OCI-LY1 (cell line): ENCODE results near the gene DCST1.

Experiments
- H2AFZ ChIP-seq: fragments of 200-600 bp; sonication (generic), shearing (Covaris generic); 2 replicates; pipeline ENCODE4 v1.6.0; 2014; ENCODE audit warnings: antibody characterized with exemption, mild to moderate bottlenecking, low read length
- H3F3A ChIP-seq: fragments of 200-600 bp; sonication (generic), shearing (Covaris generic); 2 replicates; pipeline ENCODE4 v1.6.0; 2014; ENCODE audit warnings: mild to moderate bottlenecking, antibody characterized with exemption, low read length, moderate library complexity; ENCODE audit not compliant: insufficient read depth
- H3K27ac ChIP-seq: fragments of 200-600 bp; sonication (generic); 2 replicates; pipeline ENCODE4 v1.5.1; 2014; ENCODE audit warnings: low read length, mixed run types, mild to moderate bottlenecking, low read depth; ENCODE audit not compliant: poor library complexity, severe bottlenecking
- H3K27me3 ChIP-seq: fragments of 200-600 bp; sonication (generic); 2 replicates; pipeline ENCODE4 v1.6.0; 2014; ENCODE audit warnings: antibody characterized with exemption, mild to moderate bottlenecking, low read length, moderate library complexity; ENCODE audit not compliant: insufficient read depth
- H3K36me3 ChIP-seq: fragments of 200-600 bp; sonication (generic); 2 replicates; pipeline ENCODE4 v1.6.1; 2014; ENCODE audit warnings: mild to moderate bottlenecking, antibody characterized with exemption, low read length, moderate library complexity, mixed read lengths; ENCODE audit not compliant: insufficient read depth
- H3K4me1 ChIP-seq: fragments of 200-600 bp; sonication (generic); 2 replicates; pipeline ENCODE4 v1.5.1; 2014; ENCODE audit warnings: mild to moderate bottlenecking, low read length, moderate library complexity; ENCODE audit not compliant: insufficient read depth, severe bottlenecking
- H3K4me2 ChIP-seq: fragments of 200-600 bp; sonication (generic), shearing (Covaris generic); 2 replicates; pipeline ENCODE4 v1.6.1; 2014; ENCODE audit warnings: low read length
- H3K4me3 ChIP-seq: fragments of 200-600 bp; sonication (generic); 2 replicates; pipeline ENCODE4 v1.5.1; 2014; ENCODE audit warnings: low read length, low read depth, mild to moderate bottlenecking, mixed read lengths; ENCODE audit not compliant: poor library complexity, severe bottlenecking
- H3K79me2 ChIP-seq: fragments of 200-600 bp; shearing (Covaris generic); 2 replicates; pipeline ENCODE4 v1.6.1; 2016; ENCODE audit warnings: mixed run types, low read length, mixed read lengths; ENCODE audit not compliant: insufficient read depth
- H3K9ac ChIP-seq: fragments of 200-600 bp; sonication (generic), shearing (Covaris generic); 2 replicates; pipeline ENCODE4 v1.6.1; 2014; ENCODE audit warnings: mild to moderate bottlenecking, low read length, mixed read lengths
- H3K9me2 ChIP-seq: fragments of 200-600 bp; sonication (generic), shearing (Covaris generic); 2 replicates; pipeline ENCODE4 v1.6.1; 2014; ENCODE audit warnings: low read depth, mild to moderate bottlenecking, low read length, mixed read lengths
- H3K9me3 ChIP-seq: fragments of 200-600 bp; shearing (Covaris generic); 2 replicates; pipeline ENCODE4 v1.6.1; 2014; ENCODE audit warnings: low read length, mixed read lengths
- H4K20me1 ChIP-seq: fragments of 200-600 bp; sonication (generic), shearing (Covaris generic); 2 replicates; pipeline ENCODE4 v1.6.0; 2016; ENCODE audit warnings: mild to moderate bottlenecking, low read length; ENCODE audit not compliant: insufficient read depth
- CTCF ChIP-seq: fragments of 200-600 bp; sonication (generic), shearing (Covaris generic); IDR thresholded peaks from 2 replicates; pipeline ENCODE4 v1.5.1; 2017; ENCODE audit warnings: mild to moderate bottlenecking, antibody characterized with exemption, low read length, moderate library complexity, mixed read lengths
- EZH2 ChIP-seq: fragments of 200-600 bp; sonication (generic), shearing (Covaris generic); IDR thresholded peaks from 2 replicates; pipeline ENCODE4 v1.8.0; 2017; ENCODE audit warnings: borderline replicate concordance, mixed run types, mild to moderate bottlenecking, antibody characterized with exemption, low read length, moderate library complexity, mixed read lengths

The DCST1 gene

GRCh38 chr1:155030243-155030795 is 3.3 kb upstream of the DCST1 start:
- Histone ChIP-seq H3K9ac (no peak overlapping the region), H3K4me2 (no peak overlapping the region), H3K9me2 (no peaks in the 10 kb centered on the region), H3K27ac (no peak overlapping the region), H3K36me3 (no peaks in the 10 kb centered on the region), H3K4me1 (no peaks in the 10 kb centered on the region), H3K9me3 (no peaks in the 10 kb centered on the region), H3F3A (no peaks in the 10 kb centered on the region), H4K20me1 (no peaks in the 10 kb centered on the region), H2AFZ (no peak overlapping the region), H3K4me3 (no peak overlapping the region), H3K79me2 (no peaks in the 10 kb centered on the region), H3K27me3 (peaks cover 4% of the 10 kb centered on the region; the same call in 1 of the 2 replicates)
- TF ChIP-seq EZH2 (no peak), CTCF (no peak)

GRCh38 chr1:155030899-155031298 is 2.7 kb upstream of the DCST1 start:
- no peak for TF ChIP-seq CTCF
- TF ChIP-seq EZH2: no peak
- H3K36me3 ChIP-seq: no peaks in the 10 kb centered on the region
- H3K9me3 ChIP-seq: no peaks in the 10 kb centered on the region
- no peaks in the 10 kb centered on the region for H3K79me2 ChIP-seq
- no peaks in the 10 kb centered on the region for H4K20me1 ChIP-seq
- no peak overlapping the region for H3K4me3 ChIP-seq
- H3F3A ChIP-seq: no peaks in the 10 kb centered on the region
- H3K9ac ChIP-seq: no peak overlapping the region
- H3K4me2 ChIP-seq: no peak overlapping the region
- H3K4me1 ChIP-seq: no peaks in the 10 kb centered on the region
- no peak overlapping the region for H3K27ac ChIP-seq
- peaks cover 4% of the 10 kb centered on the region; the same call in 1 of the 2 replicates for H3K27me3 ChIP-seq
- H3K9me2 ChIP-seq: no peaks in the 10 kb centered on the region
- no peak overlapping the region for H2AFZ ChIP-seq

- Histone ChIP-seq H3K27ac (no peak overlapping the region), H3K27me3 (peaks cover 8% of the 10 kb centered on the region; the same call in 1 of the 2 replicates), H3K79me2 (no peaks in the 10 kb centered on the region), H3K36me3 (no peaks in the 10 kb centered on the region), H3K9me2 (no peaks in the 10 kb centered on the region), H4K20me1 (no peaks in the 10 kb centered on the region), H3K9ac (no peak overlapping the region), H3K4me3 (no peak overlapping the region), H3F3A (no peaks in the 10 kb centered on the region), H3K4me2 (no peak overlapping the region), H3K4me1 (no peaks in the 10 kb centered on the region), H3K9me3 (no peaks in the 10 kb centered on the region), H2AFZ (no peak overlapping the region)
- no peak for TF ChIP-seq EZH2
- TF ChIP-seq CTCF: no peak
Measured at GRCh38 chr1:155032886-155033285, 738 bp upstream of the DCST1 start.
